ENCODE results near the gene POLR3A.

POLR3A gene

GRCh38 chr10:77941790-77942189 lies 87.5 kb downstream of the POLR3A start:
- Histone ChIP-seq H3K27ac (no peak overlapping the region), H3K36me3 (no peaks in the 10 kb centered on the region), H3K4me1 (ENCODE audit: control insufficient read depth in 1 of 2, insufficient read depth in 1 of 2, low read depth in 1 of 2, low read length in 1 of 2) (no peaks in the 10 kb centered on the region), H3K9me3 (no peaks in the 10 kb centered on the region), H3K4me3 (ENCODE audit: low read depth in 1 of 2, low read length in 1 of 2) (no peak overlapping the region), H3K27me3 (no peaks in the 10 kb centered on the region)
- no peak for TF ChIP-seq CTCF (IDR thresholded peaks at IDR 0.05)

GRCh38 chr10:77940627-77941026 lies 88.7 kb downstream of the POLR3A start:
- Histone ChIP-seq H3K9me3 (no peaks in the 10 kb centered on the region), H3K4me1 (ENCODE audit: control insufficient read depth in 1 of 2, insufficient read depth in 1 of 2, low read depth in 1 of 2, low read length in 1 of 2) (no peaks in the 10 kb centered on the region), H3K27me3 (no peaks in the 10 kb centered on the region), H3K27ac (no peak overlapping the region), H3K4me3 (ENCODE audit: low read depth in 1 of 2, low read length in 1 of 2) (no peak overlapping the region), H3K36me3 (no peaks in the 10 kb centered on the region)
- no peak for TF ChIP-seq CTCF (IDR thresholded peaks at IDR 0.05)

DNA sequence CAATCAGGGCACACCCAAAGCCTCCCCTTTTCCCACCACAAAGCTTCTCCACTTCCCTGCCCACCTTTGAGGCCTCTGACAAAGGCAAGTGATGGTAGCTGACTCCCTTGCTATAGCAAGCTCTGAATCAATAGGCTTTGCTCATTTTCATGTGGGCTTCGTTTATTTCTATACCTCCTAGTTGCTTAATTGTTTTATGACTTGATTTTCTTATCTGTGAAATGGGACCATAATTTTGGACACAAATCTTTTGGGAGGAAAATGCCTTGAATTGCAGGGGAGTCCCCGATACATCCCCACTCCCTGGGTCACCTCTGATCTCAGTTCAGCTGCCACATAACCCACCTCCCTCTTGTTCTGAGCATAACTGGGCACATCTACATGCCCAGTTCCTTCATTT lies 89.1 kb downstream of the POLR3A start:
- H3K4me1 ChIP-seq (ENCODE audit: control insufficient read depth in 1 of 2, insufficient read depth in 1 of 2, low read depth in 1 of 2, low read length in 1 of 2), result no peaks in the 10 kb centered on the region
- H3K9me3 ChIP-seq, result no peaks in the 10 kb centered on the region
- no peaks in the 10 kb centered on the region for H3K27me3 ChIP-seq
- no peak overlapping the region for H3K27ac ChIP-seq
- TF ChIP-seq CTCF (IDR thresholded peaks at IDR 0.05), result no peak
- H3K4me3 ChIP-seq (ENCODE audit: low read depth in 1 of 2, low read length in 1 of 2), result no peak overlapping the region
- H3K36me3 ChIP-seq, result no peaks in the 10 kb centered on the region

DNA sequence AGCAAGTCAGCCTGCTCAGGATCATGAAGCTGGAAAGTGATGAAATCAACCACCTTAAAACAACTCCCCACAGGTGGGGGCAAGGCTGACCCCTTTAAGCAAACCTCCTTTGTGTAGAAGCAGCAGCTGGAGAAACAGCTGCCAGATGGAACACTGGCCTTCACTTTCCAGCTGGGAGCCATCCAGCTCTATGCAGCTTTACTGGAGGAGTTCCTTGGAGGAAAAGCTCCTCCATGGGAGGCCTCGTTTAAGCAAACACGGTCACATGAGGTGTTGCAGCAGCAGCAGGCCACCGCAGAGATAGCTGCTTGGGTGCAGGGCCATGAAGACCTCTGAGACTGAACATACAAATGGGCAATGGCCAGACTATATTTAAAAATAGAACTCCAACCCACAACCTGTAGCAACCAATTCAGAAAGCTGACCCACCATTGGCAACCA lies 89.7 kb downstream of the POLR3A start:
- H3K4me1 ChIP-seq (ENCODE audit: control insufficient read depth in 1 of 2, insufficient read depth in 1 of 2, low read depth in 1 of 2, low read length in 1 of 2), result no peaks in the 10 kb centered on the region
- H3K27me3 ChIP-seq, result no peaks in the 10 kb centered on the region
- no peaks in the 10 kb centered on the region for H3K36me3 ChIP-seq
- no peak overlapping the region for H3K27ac ChIP-seq
- H3K4me3 ChIP-seq (ENCODE audit: low read depth in 1 of 2, low read length in 1 of 2), result no peak overlapping the region
- no peaks in the 10 kb centered on the region for H3K9me3 ChIP-seq
- TF ChIP-seq CTCF (IDR thresholded peaks at IDR 0.05), result no peak

GRCh38 chr10:77936697-77937567 lies 92.4 kb downstream of the POLR3A start:
- no peak overlapping the region for H3K4me3 ChIP-seq (ENCODE audit: low read depth in 1 of 2, low read length in 1 of 2)
- no peak for TF ChIP-seq CTCF (IDR thresholded peaks at IDR 0.05)
- H3K9me3 ChIP-seq, result no peaks in the 10 kb centered on the region
- H3K4me1 ChIP-seq (ENCODE audit: control insufficient read depth in 1 of 2, insufficient read depth in 1 of 2, low read depth in 1 of 2, low read length in 1 of 2), result no peaks in the 10 kb centered on the region
- H3K27me3 ChIP-seq, result no peaks in the 10 kb centered on the region
- no peaks in the 10 kb centered on the region for H3K36me3 ChIP-seq
- H3K27ac ChIP-seq, result no peak overlapping the region

All from neutrophil (primary cell).